OCI-LY7 (cell line): ENCODE measurements around the gene LAMP5.

Experiments used
- EZH2phosphoT487 ChIP-seq: fragments of 200-600 bp; sonication (generic); IDR thresholded peaks from 2 replicates; pipeline ENCODE4 v1.6.1; 2018; ENCODE audit warnings: low read depth, borderline replicate concordance, mild to moderate bottlenecking, mixed run types, antibody characterized with exemption, low read length, moderate library complexity, mixed read lengths
- TF ChIP-seq, protein P1 (sequence below): fragments of 200-600 bp; sonication (generic); conservative IDR thresholded peaks from 2 replicates; pipeline ENCODE4 v1.5.1; 2014; ENCODE audit warnings: mild to moderate bottlenecking, antibody characterized with exemption, low read length, moderate library complexity, mixed read lengths

DNA sequence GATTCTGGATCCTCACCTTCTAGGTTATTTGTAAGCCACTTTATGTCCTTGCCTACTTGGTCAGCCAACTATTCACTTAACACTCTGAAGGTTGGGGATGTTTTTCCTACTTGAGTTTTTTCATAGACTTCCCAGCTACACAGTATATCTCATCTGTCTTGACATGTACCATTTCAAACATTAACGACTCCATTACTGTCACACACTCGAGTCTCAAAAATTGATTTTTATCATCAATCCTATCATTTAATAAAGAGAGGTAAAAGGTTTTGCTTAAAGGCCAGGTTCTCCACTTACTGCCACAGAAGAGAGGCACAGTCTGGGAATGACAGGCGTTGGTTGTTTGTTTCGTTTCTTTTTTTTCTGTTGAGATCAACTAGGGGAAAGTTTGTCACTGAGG lies 38.2 kb upstream of the LAMP5 start:
- TF ChIP-seq, protein P1, sequence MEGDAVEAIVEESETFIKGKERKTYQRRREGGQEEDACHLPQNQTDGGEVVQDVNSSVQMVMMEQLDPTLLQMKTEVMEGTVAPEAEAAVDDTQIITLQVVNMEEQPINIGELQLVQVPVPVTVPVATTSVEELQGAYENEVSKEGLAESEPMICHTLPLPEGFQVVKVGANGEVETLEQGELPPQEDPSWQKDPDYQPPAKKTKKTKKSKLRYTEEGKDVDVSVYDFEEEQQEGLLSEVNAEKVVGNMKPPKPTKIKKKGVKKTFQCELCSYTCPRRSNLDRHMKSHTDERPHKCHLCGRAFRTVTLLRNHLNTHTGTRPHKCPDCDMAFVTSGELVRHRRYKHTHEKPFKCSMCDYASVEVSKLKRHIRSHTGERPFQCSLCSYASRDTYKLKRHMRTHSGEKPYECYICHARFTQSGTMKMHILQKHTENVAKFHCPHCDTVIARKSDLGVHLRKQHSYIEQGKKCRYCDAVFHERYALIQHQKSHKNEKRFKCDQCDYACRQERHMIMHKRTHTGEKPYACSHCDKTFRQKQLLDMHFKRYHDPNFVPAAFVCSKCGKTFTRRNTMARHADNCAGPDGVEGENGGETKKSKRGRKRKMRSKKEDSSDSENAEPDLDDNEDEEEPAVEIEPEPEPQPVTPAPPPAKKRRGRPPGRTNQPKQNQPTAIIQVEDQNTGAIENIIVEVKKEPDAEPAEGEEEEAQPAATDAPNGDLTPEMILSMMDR, result no peak
- TF ChIP-seq EZH2phosphoT487, result no peak
